Urothelium cell line (cell line): Measurements from ENCODE around the gene ICAM2.
A peak's percentile ranks its signal among the peaks of the same experiment; 100 is the strongest.
"Not testable (repeated sequence)": the region's sequence is repeated elsewhere in the genome, so short reads cannot be mapped to it uniquely, and the experiment has no call there.

Experiments used
- DNase-seq: peaks from one replicate; pipeline ENCODE4 v3.0.0; 2011; ENCODE audit warnings: low spot score, mixed read lengths
- FAIRE-seq: peaks from 2 replicates; lab custom pipeline; 2011; peaks lifted over from hg19 to GRCh38; lab: Jason Lieb, UNC

The ICAM2 gene

DNA sequence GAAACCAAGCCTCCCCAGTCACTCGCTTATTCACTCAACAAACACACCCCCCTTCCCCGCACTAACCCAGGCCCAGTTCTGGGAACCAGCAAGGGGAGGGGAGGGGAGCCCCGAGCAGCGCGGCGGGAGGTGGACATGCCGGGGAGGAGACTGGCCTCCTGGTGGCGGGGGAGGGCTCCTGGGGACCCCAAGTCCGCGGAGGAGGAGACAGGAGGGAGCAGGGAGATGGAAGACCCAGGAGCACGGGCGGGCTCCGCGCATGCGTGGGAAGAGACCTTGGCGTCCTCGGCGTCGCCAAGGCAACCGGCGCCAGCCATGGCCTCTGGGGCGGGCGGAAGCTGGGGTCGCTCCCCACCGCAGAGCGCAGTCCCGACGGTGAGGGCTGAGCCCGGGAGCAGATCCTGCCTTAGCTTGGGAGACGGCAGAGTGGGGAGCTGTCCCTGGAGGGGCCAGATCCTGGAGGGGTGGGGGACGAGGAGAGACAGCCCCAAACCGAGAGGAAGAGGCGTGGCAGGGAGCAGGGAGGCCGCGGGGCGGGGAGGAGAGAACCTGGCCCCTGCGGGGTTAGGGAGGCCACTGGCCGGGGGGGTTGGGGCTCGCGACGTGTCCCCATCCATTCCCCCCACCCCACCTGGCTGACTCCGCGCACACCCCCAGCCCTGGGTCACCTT lies 22.2 kb downstream of the ICAM2 start, which contains the start of gene PRR29:
TSS of gene PRR29 (plus strand) at position 302 of the 671 bp plus-strand sequence. CDS start at position 316, 14 bp downstream.
- FAIRE-seq, result peak; percentile 79

DNA sequence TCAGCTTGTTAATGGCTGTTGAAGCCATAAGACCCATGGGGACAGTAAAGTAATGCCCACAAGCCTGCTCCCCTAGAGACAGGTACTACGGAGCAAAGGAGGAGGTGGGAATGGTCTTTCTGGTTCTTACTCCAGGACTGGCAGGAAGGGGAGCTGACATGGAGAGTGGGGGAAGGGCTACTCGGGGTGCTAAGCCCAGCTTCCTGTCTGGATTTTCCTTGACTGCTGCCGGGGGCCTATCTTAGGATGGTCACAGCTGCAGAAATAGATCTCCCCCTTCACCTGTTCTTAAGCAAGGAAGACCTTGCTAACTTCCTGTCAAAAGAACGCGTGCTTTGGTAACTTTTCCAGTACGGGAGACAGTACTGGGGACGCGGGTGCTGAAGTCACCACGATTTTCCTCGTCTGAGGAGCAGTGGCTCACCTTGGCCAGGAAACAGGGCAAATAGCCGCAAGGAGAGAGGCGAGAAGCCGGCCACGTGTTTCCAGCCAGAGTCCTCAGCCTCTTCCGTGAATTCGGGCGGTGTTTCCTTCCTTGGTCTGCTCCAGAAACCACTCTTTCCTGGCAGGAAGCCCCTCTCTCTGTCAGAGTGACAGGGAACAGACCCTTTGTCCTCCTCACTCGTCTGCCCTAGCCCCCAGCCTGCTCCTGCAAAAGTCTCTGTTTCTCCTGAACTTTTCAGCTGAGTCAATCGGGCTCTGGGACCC lies 22.9 kb downstream of the ICAM2 start:
- FAIRE-seq (peak; percentile 52), DNase-seq (no peak)

More for the DNA sequence above, 22.2 kb downstream of the ICAM2 start, which contains the start of gene PRR29:
- peak; percentile 98 for DNase-seq

DNA sequence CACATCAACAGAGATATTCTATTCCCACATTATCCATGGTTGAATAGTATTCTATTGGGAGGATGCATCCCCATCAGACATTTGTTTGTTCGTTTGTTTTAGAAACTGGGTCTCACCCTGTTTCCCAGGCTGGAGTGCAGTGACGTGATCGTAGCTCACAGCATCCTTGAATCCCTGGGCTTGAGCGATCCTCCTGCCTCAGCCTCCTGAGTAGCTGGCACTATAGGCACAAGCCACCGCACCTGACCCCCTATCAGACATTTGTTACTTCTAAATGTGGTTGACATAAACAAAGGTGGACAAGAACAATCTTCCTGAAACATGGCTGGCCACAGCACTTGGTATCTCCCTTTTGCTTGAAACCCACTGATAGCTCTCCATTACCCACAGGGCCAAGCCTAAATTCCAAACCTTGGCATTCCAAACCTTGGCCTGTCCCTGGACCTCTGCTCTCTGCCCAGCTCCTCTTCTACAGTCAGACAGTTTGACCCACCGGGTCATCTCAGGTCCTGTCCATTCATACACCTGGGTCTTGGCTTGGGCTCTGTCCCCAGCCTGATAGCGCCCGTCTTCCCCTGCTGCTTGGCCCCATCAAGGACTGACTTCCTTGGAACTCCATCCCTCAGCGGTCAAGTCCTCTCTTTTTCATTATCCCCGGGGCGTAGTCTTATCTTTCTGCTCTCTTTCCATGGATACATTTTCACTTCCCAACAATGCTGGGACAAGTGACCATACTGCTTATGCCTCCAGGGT lies 23.8 kb downstream of the ICAM2 start:
- no peak for DNase-seq
- no peak for FAIRE-seq

DNA sequence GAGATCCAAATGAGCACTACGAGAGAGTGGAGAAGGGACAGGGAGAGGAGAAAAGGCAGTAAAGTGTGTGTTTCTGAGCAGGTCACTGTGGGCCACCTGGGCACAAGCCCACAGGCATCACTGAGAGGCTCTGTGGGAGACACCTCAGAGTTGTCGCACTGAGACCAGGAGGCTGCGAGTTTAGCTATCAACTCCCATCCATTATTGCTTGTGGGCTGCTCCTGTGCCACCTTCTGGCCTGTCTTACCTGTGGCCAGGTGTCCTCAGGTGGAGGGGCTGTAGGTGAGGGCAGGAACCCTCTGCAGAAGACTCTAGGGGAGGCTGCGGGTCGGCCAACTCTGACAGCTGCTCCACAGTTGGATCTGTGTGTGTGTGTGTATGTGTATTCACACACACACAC lies 24.8 kb downstream of the ICAM2 start:
- DNase-seq, result no peak
- no peak for FAIRE-seq

DNA sequence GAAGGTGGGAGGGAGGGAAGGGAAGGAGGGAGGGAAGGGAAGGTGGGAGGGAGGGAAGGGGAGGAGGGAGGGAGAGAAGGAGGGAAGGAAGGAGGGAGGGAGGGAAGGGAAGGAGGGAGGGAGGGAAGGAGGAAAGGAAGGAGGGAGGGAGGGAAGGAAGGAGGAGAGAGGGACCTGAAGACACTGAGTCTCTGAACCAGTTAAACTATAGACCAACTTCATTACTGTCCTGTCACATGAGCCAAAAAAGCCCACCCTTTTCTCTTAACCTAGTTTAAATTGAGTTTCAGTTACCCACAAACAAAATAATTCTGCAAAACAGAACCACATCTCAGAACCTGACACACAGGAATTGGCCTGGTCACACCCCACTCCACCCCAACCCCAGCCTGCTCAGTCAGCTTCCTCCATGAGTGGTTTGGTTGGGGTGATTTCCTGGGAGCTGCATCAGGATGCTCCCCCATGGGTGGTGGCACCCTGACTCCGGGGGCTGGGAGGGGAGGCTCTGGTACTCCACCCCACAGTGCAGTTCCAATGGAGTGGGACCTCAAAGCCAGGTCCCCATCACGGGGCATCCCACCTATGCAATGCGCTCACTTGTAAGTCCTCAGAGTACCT lies 27.0 kb downstream of the ICAM2 start:
- DNase-seq (no peak), FAIRE-seq (no peak)

DNA sequence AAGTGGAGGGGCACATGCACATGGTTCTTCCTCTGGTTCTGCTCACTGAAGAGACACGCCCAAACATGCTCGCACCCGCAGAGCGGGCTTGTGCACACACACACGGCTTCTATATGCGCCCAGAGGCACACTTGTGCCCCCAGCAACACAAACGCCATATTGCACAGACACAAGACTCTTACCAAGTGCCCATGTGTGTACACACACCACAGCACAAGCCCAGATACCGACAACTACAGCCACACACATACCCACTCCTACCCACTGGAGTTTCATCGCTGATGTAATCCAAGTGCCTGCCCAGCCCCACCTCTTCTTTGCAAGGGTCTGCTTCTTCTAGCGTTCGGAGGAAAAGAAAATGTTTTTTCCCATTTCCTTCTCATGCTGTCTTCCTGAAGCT lies 28.8 kb downstream of the ICAM2 start:
- DNase-seq (no peak), FAIRE-seq (no peak)

DNA sequence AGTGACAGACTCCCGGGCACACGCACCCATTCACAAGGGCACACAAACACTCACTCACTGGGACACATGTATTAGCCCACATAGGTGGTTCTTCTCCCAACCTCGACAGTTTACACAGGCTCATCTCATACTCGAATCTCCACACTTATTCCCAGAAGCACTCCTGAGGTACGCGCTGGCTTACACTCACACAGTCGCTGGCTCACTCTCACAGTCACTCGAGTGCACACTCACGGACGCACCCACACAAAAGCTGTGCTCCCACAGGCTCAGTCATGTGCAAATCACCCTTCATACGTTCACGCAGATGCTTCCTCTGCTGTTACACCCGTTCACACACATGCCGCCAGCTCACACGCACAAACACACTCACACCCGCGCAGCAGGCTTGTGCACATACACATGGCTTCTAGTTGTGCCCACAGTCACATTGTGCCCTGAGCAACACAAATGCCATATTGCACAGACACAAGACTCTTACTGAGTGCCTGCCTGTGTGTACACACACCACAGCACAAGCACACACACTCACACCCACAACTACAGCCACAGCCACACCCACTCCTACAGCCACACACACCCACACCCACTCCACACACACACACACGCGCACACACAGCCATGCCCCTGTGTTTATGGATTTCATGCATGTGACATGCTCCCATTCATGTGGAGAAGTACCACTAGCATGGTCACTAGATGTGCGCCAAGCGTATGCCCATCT lies 30.6 kb downstream of the ICAM2 start:
- FAIRE-seq (peak; percentile 98), DNase-seq (no peak)

DNA sequence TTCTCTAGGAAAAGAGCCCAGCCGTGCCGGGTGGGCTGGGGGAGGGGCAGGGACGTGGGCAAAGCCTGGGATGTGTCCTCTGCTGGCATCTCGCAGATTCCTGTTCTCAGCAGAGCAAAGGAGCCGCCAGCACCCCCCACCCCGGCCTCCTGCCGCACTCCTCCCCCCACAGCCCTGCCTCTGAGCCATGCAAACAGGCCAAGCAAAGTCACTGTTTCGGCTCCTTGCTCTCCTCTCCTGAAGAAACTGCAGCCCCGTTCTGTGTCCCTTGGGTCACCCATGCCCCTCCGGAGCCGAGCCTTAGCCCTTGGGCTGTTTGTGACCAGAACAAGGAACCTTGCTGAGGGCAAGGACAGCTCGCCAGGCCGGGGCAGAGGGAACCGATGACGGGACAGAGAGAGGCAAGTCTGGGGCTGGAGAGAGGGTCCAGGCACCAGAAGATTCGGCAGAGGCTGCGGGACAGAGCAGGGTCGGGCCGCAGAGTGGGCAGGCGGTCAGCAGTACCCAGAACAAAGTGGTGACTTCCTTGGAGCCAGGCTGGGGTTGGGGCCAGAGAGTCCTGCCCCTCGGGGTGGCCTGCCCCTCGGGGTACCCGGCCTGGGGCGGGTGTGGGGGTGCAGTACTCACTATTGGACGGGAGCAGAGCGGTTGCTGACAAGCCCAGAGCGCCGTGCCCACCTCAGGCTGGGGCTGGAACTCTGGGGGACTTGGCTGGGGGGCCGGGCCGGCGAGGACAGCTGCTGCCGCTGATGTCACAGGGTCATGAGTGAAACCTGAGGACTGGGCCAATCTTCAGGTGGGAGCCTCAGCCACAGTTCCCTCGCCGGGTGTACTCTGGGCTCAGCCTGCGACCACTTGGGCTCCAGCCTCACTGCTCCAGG lies 31.5 kb downstream of the ICAM2 start:
- FAIRE-seq (no peak), DNase-seq (no peak)

DNA sequence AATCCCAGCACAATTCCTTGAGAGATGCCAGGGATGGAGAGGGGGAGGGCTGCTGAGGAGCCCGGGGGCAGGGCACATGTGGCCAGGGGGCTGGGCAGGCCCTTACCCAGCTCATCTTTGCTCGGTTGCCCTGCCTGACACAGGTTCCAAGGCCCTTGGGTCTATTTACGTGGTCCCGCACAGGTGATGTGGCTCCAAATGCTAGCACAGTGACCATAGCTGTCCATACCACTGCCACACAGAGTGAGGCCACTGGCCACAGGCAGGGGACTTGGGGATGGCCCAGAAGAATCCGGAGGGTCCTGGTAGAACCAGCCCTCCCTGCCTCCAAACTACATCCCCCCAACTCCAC lies 32.3 kb downstream of the ICAM2 start:
- FAIRE-seq (peak; percentile 80), DNase-seq (no peak)

DNA sequence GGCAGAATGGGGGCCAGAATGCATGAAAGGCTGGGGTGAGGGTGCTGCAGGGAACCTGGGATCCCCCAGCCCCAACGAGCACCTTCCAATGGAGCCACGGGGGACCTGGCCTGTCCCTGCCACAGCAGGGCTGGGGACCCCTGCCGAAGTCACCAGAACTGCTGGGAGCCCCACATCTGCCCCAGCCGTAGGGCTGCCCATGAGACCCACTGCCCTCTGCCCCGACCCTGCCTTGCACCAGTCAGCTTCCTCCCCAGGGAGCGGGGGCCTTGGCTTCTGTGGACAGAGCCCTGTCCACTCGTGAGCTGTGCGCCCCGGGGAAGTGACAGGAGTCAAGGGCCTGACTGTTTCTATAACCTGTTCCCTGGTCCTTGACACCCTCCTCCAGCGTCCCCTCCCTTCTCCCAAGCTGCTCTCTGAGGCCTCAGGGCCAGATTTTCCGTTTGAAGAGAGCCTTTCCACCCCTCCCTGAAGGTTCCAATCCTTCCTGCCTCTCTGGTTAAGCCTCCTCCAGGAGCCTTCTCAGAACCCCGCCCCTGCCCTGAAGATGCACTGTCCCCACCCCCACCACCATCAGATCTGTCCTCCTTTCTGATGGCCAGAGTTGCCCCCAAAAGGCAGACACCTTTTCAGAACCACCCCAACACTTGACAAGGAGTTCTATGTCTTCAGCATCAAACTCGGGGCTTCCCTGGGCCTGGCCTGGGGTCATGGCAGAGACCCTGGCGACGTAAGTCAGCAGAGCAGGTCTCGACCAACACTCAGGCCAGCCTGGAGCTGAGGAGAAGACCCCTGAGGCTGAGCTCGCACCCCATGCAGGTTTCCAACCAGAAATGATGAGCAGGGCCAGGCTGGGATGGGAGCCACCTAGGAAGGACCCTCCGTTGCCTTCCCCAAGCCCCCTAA lies 33.0 kb downstream of the ICAM2 start:
- FAIRE-seq, result peak; percentile 63

DNA sequence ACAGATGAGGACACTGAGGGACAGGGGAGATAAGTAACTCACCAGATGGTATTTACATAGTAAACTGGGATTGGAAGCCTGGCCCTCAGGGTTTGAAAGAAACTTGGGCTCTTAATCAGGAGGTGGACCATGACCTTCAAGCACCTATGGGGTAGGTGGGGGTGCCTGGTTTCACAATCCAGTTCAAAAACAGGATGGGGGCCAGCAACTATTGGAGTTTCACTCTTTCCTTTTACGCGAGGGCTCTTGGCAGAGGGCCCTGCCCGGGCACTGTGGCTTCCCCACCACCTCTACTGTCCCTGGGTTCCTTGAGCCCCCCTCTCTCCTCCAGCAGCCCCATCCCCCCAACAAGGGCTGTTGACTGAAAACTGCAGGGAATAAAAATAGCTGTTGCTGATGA lies 33.6 kb downstream of the ICAM2 start:
- no peak for FAIRE-seq
- no peak for DNase-seq

More for the DNA sequence above, 33.0 kb downstream of the ICAM2 start:
- no peak for DNase-seq

DNA sequence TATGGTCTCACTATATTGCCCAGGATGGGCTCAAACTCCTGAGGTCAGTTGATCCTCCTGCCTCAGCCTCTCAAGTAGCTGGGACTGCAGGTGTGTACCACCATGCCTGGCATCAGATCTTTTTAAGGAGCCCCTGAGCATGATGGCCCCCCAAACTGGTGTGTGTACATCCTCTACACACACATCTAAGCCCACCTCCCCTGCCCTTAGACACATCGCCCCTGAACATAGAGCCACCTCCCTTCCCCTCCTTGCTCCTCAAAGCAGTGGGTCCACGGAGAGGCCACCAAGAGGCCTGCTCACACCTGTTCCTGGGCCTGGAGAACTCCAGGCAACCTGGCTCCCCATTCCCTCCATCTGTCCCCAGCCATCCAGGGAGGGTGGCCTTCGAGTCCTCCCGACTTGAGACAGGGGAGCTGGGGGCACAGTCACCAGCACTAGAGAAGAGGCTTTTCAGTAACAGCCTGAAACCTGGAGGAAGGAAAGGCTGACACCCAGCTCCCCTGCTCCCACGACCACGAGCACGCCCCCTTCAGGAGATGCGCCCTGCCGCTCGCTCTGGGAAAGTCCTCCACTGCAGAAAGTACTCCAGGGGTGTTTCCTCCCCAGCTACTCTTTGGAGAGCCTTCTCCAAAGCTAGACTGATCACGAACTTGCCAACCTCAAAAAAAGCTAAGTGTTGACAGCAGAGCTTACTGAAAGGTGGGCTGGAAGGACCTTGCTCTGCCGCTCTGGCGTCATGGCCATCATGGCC lies 34.9 kb downstream of the ICAM2 start:
- FAIRE-seq (peak; percentile 52), DNase-seq (no peak)

DNA sequence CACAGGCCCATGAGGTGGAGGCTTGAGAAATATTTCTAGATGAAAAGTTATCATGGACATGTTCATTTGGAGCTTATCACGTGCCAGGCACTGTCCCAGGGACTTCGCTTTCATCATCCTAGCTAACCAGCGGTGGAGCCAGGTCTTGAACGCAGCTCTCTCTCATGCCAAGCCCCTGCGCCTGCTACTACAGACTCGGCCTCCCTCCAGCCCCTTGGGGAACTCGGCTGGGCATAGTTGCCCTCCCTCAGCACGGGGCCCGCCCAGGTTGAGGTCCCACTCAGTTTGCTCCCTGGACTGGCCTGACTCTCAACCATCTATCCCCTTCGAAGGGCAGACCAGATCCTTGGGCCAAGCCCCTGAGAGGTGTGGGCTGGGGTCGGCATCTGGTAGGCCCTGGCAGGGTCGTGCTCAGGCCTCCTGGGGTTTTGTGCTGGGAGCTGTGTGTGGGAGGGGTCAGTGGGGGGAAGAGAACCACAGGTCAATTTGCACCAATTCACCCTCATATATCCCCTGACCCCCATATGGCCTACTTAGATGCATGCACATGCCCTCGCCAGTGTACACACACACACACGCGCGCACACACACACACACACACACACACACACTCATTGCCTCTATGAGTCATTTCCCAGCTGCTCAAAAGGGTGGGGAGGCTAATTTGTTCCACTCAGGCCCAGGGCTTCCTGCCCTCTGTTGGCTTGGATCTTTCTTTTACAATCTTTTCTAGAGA lies 35.6 kb downstream of the ICAM2 start:
- FAIRE-seq (peak; percentile 96), DNase-seq (peak; percentile 89)

DNA sequence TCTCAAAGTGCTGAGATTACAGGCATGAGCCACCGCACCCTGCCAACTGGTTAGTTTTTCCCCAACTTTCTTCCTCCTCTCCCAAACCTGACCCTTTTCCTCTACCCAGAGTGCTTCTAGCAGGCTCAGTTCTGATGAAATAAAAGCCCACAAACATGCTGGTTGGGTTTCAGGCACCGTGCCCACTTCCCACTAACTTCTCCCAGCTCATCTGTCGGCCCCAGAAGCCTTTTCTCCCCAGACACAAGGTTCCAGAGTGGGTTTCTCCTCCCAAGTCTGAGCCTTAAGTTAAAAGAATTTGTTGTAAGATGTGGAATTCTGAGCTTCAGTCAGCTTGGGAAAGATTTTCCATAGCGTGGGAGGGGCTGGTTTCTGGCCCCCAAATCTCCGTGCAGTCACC lies 36.2 kb downstream of the ICAM2 start:
- FAIRE-seq, result peak; percentile 13
- no peak for DNase-seq

DNA sequence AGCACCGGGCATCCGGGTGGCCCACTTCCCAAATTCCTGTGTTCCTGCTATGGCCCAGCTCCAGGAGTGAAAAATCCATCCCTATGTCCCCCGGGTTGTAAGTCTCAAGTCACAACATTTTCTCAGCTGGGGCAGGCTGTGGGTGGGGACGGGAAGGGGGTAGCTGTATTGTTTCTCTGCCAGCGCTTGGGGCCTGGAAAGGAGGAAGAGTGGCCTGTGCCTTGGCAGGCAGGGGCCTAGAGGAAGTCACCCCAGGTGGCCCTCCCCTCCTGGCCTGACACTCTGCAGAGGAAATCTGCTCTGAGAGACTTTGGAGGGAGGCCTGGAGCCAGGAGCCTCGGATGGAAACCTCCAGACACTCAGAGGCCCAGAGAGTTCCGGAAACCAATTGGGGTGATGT lies 37.1 kb downstream of the ICAM2 start:
- FAIRE-seq (no peak), DNase-seq (no peak)

DNA sequence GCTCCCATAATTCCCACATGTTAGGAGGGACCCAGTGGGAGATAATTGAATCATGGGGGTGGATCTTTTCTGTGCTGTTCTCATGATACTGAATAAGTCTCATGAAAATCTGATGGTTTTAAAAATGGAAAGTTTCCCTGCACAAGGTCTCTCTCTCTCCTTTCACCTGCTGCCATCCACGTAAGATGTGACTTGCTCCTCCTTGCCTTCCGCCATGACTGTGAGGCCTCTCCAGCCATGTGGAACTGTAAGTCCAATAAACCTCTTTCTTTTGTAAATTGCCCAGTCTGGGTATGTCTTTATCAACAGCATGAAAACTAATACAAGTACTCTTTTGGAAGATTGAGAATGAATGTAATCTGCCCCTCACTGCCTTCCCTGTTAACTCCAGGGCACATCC lies 37.8 kb downstream of the ICAM2 start:
- DNase-seq, FAIRE-seq: not testable (repeated sequence)
